ENCODE results near the gene CHCHD5. TPM values are rescaled to one million over a fixed set of nuclear protein-coding genes. Genes with fewer than 3 reads are reported as not detected.
"Not testable (repeated sequence)": the region's sequence is repeated elsewhere in the genome, so short reads cannot be mapped to it uniquely, and the experiment has no call there.

The CHCHD5 gene
- total RNA-seq, 1 donor from 2014 or later: 30.7 TPM

- Histone ChIP-seq H3K27me3 (no peaks in the 10 kb centered on the region), H3K36me3 (no peaks in the 10 kb centered on the region), H3K4me1 (no peaks in the 10 kb centered on the region), H3K9me3 (no peaks in the 10 kb centered on the region), H3K27ac (no peak overlapping the region), H3K4me3 (no peak overlapping the region)
- intact Hi-C loops (cut with DNase I): no loop called here
- TF ChIP-seq CTCF (IDR thresholded peaks at IDR 0.05) (no peak), POLR2AphosphoS5 (IDR thresholded peaks at IDR 0.05; ENCODE audit: insufficient read depth in 1 of 2, low read depth in 1 of 2) (no peak), POLR2A (IDR thresholded peaks at IDR 0.05) (no peak)
- no peak for DNase-seq (ENCODE audit: extremely low spot score in 2 of 2)
Observed at GRCh38 chr2:112605926-112606325, 21.5 kb downstream of the CHCHD5 start.

- no peaks in the 10 kb centered on the region for H3K4me1 ChIP-seq
- H3K4me3 ChIP-seq: no peak overlapping the region
- TF ChIP-seq POLR2A (IDR thresholded peaks at IDR 0.05) (no peak), POLR2AphosphoS5 (IDR thresholded peaks at IDR 0.05; ENCODE audit: insufficient read depth in 1 of 2, low read depth in 1 of 2) (no peak), CTCF (IDR thresholded peaks at IDR 0.05) (no peak)
- H3K27me3 ChIP-seq: no peaks in the 10 kb centered on the region
- intact Hi-C loops (cut with DNase I): no loop called here
- H3K9me3 ChIP-seq: no peaks in the 10 kb centered on the region
- DNase-seq (ENCODE audit: extremely low spot score in 2 of 2): no peak
- no peak overlapping the region for H3K27ac ChIP-seq
- H3K36me3 ChIP-seq: no peaks in the 10 kb centered on the region
Observed at GRCh38 chr2:112606547-112606946, 22.1 kb downstream of the CHCHD5 start.

- DNase-seq (ENCODE audit: extremely low spot score in 2 of 2): no peak
- Histone ChIP-seq H3K27ac (no peak overlapping the region), H3K4me1 (no peaks in the 10 kb centered on the region), H3K4me3 (no peak overlapping the region), H3K9me3 (no peaks in the 10 kb centered on the region), H3K27me3 (no peaks in the 10 kb centered on the region), H3K36me3 (no peaks in the 10 kb centered on the region)
- intact Hi-C loops (cut with DNase I): no loop called here
- TF ChIP-seq POLR2AphosphoS5 (IDR thresholded peaks at IDR 0.05; ENCODE audit: insufficient read depth in 1 of 2, low read depth in 1 of 2) (no peak), CTCF (IDR thresholded peaks at IDR 0.05) (no peak), POLR2A (IDR thresholded peaks at IDR 0.05) (no peak)
Observed at GRCh38 chr2:112607680-112608438, 23.4 kb downstream of the CHCHD5 start.

GRCh38 chr2:112609320-112609719, 24.9 kb downstream of the CHCHD5 start:
- intact Hi-C loops (cut with DNase I); H3K27me3 ChIP-seq; DNase-seq (ENCODE audit: extremely low spot score in 2 of 2); H3K9me3 ChIP-seq; H3K27ac ChIP-seq; H3K4me3 ChIP-seq; H3K36me3 ChIP-seq; H3K4me1 ChIP-seq: not testable (repeated sequence)

GRCh38 chr2:112612283-112612682, 27.9 kb downstream of the CHCHD5 start:
- H3K27ac ChIP-seq; H3K36me3 ChIP-seq; H3K9me3 ChIP-seq; H3K4me1 ChIP-seq; DNase-seq (ENCODE audit: extremely low spot score in 2 of 2); H3K4me3 ChIP-seq; H3K27me3 ChIP-seq; intact Hi-C loops (cut with DNase I): not testable (repeated sequence)

- no peaks in the 10 kb centered on the region for H3K4me1 ChIP-seq
Observed at GRCh38 chr2:112614201-112614840, 29.9 kb downstream of the CHCHD5 start.

More at GRCh38 chr2:112614201-112614840, 29.9 kb downstream of the CHCHD5 start:
- TF ChIP-seq POLR2AphosphoS5 (IDR thresholded peaks at IDR 0.05; ENCODE audit: insufficient read depth in 1 of 2, low read depth in 1 of 2): no peak
- no peak for TF ChIP-seq CTCF (IDR thresholded peaks at IDR 0.05)
- no peak for TF ChIP-seq POLR2A (IDR thresholded peaks at IDR 0.05)
- no peak overlapping the region for H3K27ac ChIP-seq
- H3K9me3 ChIP-seq: no peaks in the 10 kb centered on the region
- no peaks in the 10 kb centered on the region for H3K36me3 ChIP-seq
- intact Hi-C loops (cut with DNase I): no loop called here
- DNase-seq (ENCODE audit: extremely low spot score in 2 of 2): no peak
- H3K4me3 ChIP-seq: no peak overlapping the region
- H3K27me3 ChIP-seq: no peaks in the 10 kb centered on the region

Measured in vagina (tissue), 2 donors.